ENCODE measurements around the gene ATP2B2.

Gene ATP2B2

GRCh38 chr3:10468613-10469354, 36.6 kb downstream of the ATP2B2 start:
- no peak for DNase-seq

GRCh38 chr3:10467904-10468612, 37.3 kb downstream of the ATP2B2 start:
- DNase-seq: no peak

DNA sequence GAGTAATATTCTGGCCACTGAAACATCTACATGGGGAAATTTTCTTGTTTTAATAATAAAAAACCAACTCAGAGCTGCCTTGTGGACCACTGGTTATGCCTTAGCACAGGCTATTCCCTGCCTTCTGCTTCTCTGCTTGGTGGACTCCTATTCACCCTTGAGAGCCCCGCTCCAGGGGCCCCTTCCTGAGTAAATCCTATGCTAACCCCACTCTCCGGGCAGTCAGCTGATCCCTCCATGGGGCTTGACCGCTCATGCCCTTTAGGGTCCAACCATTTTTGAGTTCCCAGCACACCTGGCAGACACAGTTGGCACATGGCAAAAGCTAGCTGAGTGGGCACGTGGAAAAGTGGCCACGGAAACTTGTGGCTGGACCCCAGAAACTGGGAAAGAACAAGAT, 38.2 kb downstream of the ATP2B2 start:
- DNase-seq: no peak

DNA sequence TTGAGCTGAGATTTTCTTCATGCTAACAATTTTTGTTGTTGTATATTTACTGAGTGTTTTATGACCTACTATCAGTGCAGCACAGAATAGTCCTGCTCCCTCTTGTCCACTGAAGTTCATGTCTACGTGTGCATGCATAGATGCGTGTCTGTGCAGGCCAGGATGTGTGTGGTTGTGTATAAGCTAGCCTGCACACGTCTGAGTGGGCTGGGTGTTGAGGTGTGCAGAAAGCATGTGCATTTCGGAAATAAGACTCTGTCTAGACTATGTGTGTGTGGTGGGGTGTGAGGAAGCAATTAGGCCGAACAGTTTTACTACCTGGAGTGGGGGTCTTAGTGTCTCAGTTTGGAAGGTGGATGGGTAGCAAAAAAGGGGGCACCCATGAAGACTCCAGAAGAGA, 39.2 kb downstream of the ATP2B2 start:
- DNase-seq: no peak

DNA sequence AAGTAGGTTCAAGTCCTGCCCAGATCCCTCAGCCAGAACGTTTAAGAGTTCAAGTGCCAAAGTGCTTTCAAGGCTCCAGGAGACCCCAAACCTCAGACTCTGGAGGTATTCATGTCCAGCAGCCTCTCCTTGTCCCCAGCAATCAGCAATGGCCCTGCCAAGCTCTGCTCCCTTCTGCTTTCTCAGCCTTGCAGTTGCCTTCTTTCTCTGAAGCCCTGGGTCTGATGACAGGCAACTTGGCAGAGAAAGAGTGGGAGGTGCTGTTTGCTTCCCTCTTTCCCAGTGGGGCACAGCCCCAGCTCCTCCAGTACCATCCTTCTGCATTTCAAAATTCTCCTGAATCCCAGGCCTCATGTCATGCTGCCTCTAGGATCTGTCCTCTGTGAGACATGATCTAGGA, 40.2 kb downstream of the ATP2B2 start:
- no peak for DNase-seq

- no peak for DNase-seq
Measured at GRCh38 chr3:10463533-10464434, 41.6 kb downstream of the ATP2B2 start.

DNA sequence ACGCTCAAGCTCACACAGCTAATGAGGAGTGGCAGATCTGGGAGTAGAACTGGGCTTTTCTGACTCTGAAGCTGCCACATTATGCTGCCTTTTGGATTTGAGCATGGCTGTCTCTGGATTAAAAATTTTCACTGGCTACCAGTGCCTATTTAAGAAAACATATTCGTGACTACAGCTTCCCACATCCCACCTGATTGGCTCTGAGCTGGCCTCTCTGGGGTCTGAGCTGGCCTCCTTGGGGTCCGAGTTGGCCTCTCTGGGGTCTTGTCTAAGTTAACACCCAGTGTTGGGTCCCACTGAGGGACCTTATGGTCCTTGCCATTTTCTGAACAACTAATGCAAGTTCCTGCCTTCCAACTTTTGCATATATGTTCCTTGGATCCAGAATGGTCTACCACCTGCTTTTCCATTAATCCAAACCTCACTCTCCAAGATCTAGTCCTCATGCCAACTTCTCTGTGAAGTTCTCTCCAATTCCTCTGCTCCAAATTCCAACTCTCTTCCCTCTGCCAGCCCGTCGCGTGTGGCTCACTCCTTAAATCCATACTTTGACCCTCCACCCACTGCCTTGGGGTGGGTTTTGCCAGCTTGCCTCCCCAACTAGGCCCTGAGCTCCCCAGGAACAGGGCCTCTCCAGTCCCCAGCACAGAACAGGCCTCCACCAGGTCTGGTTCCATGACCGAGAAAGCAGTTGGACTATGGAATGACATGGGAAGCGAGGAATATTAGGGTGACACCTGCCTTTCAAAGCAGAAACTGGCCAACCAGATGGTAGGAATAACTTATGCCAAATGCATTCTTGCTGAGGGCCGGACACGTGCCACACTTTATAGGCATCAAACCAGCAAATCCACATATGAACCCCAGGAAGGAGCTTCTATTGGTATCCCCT, 42.5 kb downstream of the ATP2B2 start:
- no peak for DNase-seq

GRCh38 chr3:10460951-10461545, 44.3 kb downstream of the ATP2B2 start:
- DNase-seq: peak; percentile 12

DNA sequence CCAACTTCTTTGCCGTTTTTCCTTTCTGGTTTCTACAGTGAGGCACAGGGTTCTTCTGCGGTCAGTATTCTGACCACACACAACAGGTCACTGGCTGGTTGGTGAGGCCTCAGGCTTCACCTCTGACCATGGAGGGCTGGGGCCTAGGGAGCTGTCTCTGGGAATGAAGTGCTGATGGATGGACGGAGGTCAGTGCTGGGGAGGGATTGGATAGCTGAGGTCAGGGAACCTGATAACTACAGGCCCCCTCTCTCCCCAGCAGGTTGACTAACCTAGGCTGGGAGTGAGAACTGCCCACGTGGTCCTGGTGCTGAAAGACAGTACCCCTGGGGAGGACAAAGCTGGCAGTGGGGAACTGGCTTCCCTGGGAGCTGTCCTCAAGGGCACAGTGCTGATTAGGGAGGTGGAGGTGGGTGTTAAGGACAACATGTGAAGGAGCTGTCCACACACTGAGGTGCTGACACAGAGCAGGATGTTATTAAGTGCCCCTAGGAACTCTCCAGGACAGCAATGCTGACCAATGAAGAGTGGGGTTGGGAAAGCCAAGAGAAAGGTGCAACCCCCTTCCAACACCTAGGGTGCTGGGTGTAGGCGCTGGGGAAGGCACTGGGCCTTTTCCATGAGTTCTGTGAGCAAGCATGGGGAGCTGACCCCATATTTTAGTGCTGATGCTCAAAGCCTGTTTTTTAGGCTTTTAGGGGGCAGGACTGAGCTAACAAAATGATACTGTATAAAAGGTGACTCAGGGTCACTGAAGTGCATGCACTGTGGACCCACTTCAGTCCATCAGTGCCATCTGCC, 45.2 kb downstream of the ATP2B2 start:
- DNase-seq: peak; percentile 91

- no peak for DNase-seq
Measured at GRCh38 chr3:10457560-10457959, 47.8 kb downstream of the ATP2B2 start.

DNA sequence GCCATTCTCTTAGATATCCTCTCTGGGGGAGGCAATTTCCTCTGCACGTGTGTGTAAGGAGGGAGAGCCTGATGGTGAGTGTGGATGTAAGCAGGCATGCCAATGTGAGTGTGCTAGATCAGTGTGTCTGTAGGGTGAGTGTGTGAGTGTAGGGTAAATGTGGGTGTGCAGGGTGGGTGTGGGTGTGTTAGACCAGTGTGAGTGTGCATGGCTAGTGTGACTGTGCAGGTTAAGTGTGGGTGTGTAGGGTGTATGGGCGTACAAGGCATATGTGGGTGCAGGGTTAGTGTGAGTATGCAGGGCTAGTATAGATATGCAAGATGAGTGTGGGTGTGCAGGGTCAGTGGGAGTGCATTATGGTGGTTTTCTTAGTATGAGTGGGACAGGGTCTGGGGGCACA, 48.4 kb downstream of the ATP2B2 start:
- DNase-seq: no peak

- DNase-seq: no peak
Measured at GRCh38 chr3:10455545-10455914, 49.9 kb downstream of the ATP2B2 start.

DNA sequence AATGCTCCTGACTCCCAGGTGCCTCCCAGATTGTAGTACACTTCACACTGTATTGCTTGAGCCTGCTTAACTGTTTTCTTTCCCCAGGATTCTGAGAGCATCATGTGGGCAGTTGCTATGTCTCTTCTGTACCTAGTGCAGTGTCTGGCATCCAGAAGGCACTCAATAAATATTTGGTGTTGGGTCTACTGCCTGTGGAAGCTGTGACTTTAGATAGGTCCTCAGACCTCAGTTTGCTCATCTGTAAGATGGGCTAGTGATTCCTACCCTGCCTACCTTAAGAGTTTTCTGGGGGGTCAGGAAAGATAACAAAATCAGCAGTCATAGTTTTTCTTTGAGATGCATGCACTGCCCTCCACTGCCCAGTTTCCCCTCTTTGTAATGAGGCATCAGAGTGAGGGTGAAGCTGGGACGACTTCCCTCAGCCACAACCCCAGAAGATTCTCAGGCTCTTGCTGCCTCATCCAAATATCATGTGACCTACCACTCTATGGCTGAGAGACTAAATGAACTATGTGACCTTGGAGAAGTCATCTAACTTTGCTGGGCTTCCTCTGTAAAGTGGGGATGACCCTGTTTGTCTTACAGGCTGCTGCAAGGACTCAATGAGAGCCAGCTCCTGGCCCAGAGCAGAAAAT, 50.4 kb downstream of the ATP2B2 start:
- DNase-seq: no peak

DNA sequence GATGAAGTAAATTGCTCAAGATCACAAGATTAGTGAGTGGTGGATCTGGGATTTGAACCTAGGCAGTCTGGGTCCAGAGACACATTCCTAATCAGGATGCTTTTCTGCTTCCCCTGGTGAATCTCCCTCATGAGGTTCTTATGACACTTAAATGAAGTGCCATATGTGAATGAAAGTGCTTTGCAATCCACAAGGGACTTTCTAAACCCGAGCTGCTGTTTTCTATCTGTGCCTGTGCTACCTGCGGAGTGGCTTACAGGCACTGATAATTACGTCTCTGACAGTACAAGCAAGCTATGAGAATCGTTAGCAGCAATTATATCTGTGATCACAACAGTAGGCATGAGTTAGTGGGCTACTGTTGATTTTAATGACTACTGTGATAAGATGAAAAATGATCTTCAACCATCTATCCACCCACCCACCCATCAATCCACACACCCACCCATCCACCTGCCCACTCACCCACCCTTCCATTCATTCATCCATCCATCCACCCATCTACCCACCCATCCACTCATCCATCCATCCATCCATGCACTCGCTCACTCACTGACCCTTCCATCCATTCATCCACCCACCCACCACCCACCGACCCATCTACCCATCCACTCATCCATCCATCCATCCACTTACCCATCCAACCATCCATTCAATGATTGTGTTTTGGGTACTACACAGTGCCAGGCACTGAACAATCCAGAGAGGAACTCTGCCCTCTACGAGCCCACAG, 51.8 kb downstream of the ATP2B2 start:
- DNase-seq: no peak

DNA sequence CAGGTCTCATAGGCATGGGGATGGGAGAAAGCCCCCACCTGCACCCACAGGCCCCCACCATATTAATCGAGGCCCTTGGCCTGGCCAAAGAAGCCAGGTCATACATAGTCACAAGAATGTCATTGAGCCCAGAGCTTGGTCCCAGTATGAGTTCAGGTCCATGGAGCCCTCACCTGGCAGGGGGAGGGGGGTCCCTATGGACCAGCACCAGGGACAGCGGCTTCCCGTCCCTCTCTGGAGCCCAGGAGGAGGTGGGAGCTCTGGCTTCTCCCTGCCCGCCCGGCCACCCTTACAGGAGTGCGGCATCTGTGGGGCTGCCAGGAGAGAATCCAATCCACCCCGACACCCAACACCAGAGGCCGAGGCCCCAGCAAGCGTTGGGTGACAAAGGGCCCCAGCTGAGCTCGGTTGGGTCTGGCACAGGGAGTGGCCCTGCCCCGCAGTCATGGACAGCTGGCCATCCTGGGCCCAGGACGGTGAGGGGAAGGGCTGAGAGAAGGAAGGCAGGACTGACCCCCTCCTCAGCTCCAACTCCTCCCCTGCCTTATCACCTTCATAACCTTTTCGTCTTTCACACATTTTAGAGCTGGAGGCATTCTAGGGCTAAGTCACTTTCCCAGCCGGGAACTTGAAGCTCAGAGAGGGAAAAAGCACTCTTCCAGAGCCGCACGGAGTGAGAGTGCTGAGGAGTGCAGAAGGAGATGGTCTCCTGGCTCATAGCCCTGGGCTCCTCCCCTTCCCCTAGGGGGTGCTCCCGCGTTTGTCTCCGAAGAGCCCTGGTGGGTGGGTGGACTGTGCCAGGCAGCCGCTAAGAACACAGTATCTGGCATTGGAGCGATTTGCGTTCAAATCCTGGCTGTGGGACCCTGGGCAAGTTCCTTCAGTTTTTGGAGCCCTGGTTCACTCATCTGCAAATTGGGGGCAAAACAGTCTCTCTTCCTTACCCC, 54.6 kb downstream of the ATP2B2 start:
- no peak for DNase-seq

DNA sequence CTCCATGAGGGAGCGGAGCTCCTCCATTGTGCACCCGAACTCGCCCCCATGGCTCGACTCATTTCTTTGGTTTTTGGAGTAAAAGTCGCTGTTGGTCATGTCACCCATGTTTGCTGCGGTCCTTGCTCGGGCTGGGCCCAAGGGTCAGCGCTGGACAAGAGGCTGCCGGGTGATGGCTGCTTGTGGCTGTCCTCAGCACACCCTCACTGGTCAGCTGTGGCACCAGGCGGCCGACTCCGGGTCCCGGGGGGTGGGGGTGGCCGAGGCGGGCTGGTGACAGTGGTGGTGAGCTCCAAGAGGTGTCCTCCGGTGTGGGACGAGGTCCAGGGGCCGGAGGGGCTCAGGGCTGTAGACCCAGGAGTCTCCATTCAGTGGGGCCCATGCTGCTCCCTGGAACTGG, 56.0 kb downstream of the ATP2B2 start:
- DNase-seq: no peak

DNA sequence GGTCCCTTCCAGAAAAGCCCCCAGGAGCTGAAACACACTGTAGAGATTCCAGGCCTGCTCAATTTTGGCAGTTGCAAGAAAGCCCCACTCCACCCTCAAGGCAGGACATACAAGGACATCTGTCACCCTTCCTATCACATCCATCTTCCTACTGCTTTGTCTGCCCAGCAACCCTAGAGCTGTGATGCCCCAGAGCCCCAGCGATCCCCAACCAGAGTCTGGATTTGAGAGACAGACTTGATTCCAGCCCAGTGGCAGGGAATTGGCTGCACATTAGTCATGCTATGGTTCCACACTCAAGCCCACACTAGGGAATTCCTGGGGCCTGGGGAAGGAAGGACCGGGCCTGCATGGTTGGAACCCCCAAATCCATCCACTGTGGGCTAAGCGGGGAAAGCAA, 56.8 kb downstream of the ATP2B2 start:
- no peak for DNase-seq

DNA sequence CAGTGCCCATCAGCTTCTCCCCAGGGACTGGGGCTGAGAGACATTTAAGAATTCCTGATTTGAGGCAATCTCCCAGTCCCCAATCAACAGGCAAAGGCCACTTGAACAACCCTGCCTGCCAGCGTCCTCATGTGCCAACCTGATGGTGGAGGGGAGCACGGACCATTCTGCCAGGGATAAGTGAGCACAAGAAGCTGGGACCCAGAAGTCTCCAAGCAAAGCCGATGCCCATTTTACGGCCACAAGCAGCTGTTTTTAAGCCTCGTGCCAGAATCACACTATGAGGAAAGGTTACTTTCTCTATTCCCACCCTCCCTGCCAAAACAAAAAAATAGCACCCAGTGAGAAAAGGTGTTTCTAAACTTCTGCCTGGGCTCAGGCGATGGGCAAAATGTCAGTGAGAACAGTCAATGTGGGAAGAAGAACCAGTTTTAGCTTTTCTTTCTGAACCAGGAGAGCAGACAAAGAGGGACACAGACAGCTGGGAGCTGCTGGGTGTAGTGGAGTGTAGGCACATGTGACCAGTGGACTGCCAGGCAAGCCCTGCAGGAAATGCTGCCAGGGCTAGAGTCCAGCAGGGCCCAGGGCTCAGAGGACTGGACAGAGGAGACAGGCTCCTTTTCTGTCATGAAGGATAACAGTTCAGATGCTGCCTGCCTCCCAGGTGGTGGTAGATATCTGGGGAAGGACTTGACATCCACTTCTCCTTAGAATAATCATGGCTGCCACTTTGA, 57.7 kb downstream of the ATP2B2 start:
- DNase-seq: no peak
